GM12878 (cell line): Measurements from ENCODE around the gene CRELD2. TPM values are rescaled to one million over a fixed set of nuclear protein-coding genes. Genes with fewer than 3 reads are reported as not detected.

Experiments used
- ATAC-seq: fragments of 200-7000 bp; cut with Tn5 transposase; 3 replicates; pipeline ENCODE4 v1.9.1; 2020; ENCODE audit warnings: mild to moderate bottlenecking, moderate library complexity
- BruUV-seq: library from RNA; stranded (reverse); fragments of 400-500 nt; replicated peaks from 2 replicates; lab custom pipeline; 2021; lab: Mats Ljungman, UMichigan
- CTCF ChIA-PET: fragments of 300-600 bp; sonication (Branson Sonifier 250); formaldehyde crosslinking; extraction: SDS; loops from one replicate; lab custom pipeline; 2021; ENCODE audit warnings: inconsistent platforms; lab: Yijun Ruan, JAX
- POLR2A ChIA-PET: fragments of 350-600 bp; formaldehyde crosslinking; extraction: SDS; loops from one replicate; lab custom pipeline; 2021; ENCODE audit warnings: inconsistent platforms; lab: Charles Lee
- RAD21 ChIA-PET: fragments of 300-600 bp; sonication (Branson Sonifier 250); formaldehyde crosslinking; loops from one replicate; lab custom pipeline; 2023; ENCODE audit warnings: antibody characterized with exemption; ENCODE audit not compliant: unreplicated experiment; lab: Charles Lee
- SMC1A ChIA-PET: fragments of 300-600 bp; sonication (Branson Sonifier 250); formaldehyde crosslinking; loops from one replicate; lab custom pipeline; 2023; ENCODE audit not compliant: unreplicated experiment, uncharacterized antibody; lab: Charles Lee
- DNase-seq: peaks from one replicate; pipeline ENCODE4 v3.0.0-alpha.2; 2011; ENCODE audit warnings: low read depth, low spot score
- FAIRE-seq: peaks from 3 replicates; lab custom pipeline; 2011; peaks lifted over from hg19 to GRCh38; lab: Jason Lieb, UNC
- H2AFZ ChIP-seq: 2 replicates; pipeline ENCODE4 v1.6.0; 2011; ENCODE audit warnings: low read depth, low read length, control low read depth; ENCODE audit not compliant: control insufficient read depth
- H3K27ac ChIP-seq: 2 replicates; pipeline ENCODE4 v1.5.1; 2011; ENCODE audit warnings: control low read depth; ENCODE audit not compliant: control insufficient read depth, insufficient read depth
- H3K27me3 ChIP-seq, 2 experiments: replicated peaks in 1 of 2; 2 replicates each; pipeline versions ENCODE4 v1.6.0 to v1.6.1; 2011; ENCODE audit warnings: low read length in 1 of 2; ENCODE audit not compliant: control insufficient read depth in 2 of 2, insufficient read depth in 2 of 2
- H3K36me3 ChIP-seq, 2 experiments: 2 replicates each; pipeline ENCODE4 v1.5.1; 2011; ENCODE audit warnings: low read length in 1 of 2; ENCODE audit not compliant: control insufficient read depth in 2 of 2, insufficient read depth in 2 of 2
- H3K4me1 ChIP-seq: 2 replicates; pipeline ENCODE4 v1.6.1; 2011; ENCODE audit warnings: mild to moderate bottlenecking, low read length, moderate library complexity, mixed read lengths; ENCODE audit not compliant: control insufficient read depth, insufficient read depth
- H3K4me2 ChIP-seq: 2 replicates; pipeline ENCODE4 v1.6.0; 2011; ENCODE audit warnings: control low read depth; ENCODE audit not compliant: control insufficient read depth, insufficient read depth
- H3K4me3 ChIP-seq: fragments of 200-600 bp; sonication (generic); 2 replicates; pipeline ENCODE4 v1.5.1; 2016
- H3K79me2 ChIP-seq: 2 replicates; pipeline ENCODE4 v1.6.0; 2011; ENCODE audit warnings: low read length; ENCODE audit not compliant: control insufficient read depth, insufficient read depth
- H3K9ac ChIP-seq: 2 replicates; pipeline ENCODE4 v1.8.0; 2011; ENCODE audit warnings: low read length, control low read depth, mixed read lengths; ENCODE audit not compliant: control insufficient read depth, insufficient read depth
- H3K9me3 ChIP-seq: replicated peaks from 3 replicates; pipeline ENCODE4 v1.5.1; 2011; ENCODE audit warnings: mild to moderate bottlenecking, low read length; ENCODE audit not compliant: control insufficient read depth, insufficient read depth
- H4K20me1 ChIP-seq: 2 replicates; pipeline ENCODE4 v1.6.0; 2011; ENCODE audit not compliant: control insufficient read depth, insufficient read depth
- ASH2L ChIP-seq: fragments of 300-600, 200-600 bp; sonication (generic); IDR thresholded peaks from 2 replicates; pipeline ENCODE4 v1.6.1; 2017; ENCODE audit warnings: low read depth, mild to moderate bottlenecking, borderline replicate concordance
- BHLHE40 ChIP-seq, 2 experiments: fragments of 450-650 bp in 1 of 2; IDR thresholded peaks; 2 replicates each; pipeline ENCODE4 v1.6.1; 2011 to 2017; ENCODE audit warnings: low read depth in 2 of 2, borderline replicate concordance in 1 of 2, improper control_type of control experiment in 1 of 2, low read length in 1 of 2, mild to moderate bottlenecking in 1 of 2
- NR2C2 ChIP-seq: IDR thresholded peaks from 2 replicates; pipeline ENCODE4 v1.6.1; 2011; ENCODE audit warnings: borderline replicate concordance, low read depth; ENCODE audit not compliant: control insufficient read depth, insufficient read length
- NRF1 ChIP-seq: conservative IDR thresholded peaks from 2 replicates; pipeline ENCODE4 v1.6.1; 2011; ENCODE audit warnings: mild to moderate bottlenecking, low read depth, low read length, improper control_type of control experiment
- TBL1XR1 ChIP-seq: IDR thresholded peaks from 2 replicates; pipeline ENCODE4 v1.6.1; 2012; ENCODE audit warnings: low read depth, low read length, improper control_type of control experiment
- YBX1 ChIP-seq: fragments of 450-650 bp; IDR thresholded peaks from 2 replicates; pipeline ENCODE4 v1.6.1; 2016; ENCODE audit warnings: antibody characterized with exemption
- WGBS: methylation state at CpG from one replicate; pipeline ENCODE4 v1.1.6; 2016; ENCODE audit warnings: low lambda C conversion rate; ENCODE audit not compliant: insufficient replicate concordance, insufficient coverage; ENCODE audit errors: missing lambda C conversion rate; 5-methylcytosine and 5-hydroxymethylcytosine counted together
- in situ Hi-C: fragments of 300-500 bp; cut with MboI; formaldehyde crosslinking; loops from 9 replicates; pipeline ENCODE4 v1.14.3; 2018; ENCODE audit warnings: mixed read lengths
- intact Hi-C: fragments of 100-400 bp; cut with micrococcal nuclease; formaldehyde crosslinking; loops from one replicate; pipeline ENCODE4 v1.14.2; 2022; ENCODE audit not compliant: unreplicated experiment
- polyA plus RNA-seq, 11 experiments: library from polyadenylated mRNA; depleted of rRNA in 4 of 11; unstranded in 6 of 11; stranded (reverse) in 5 of 11; fragments of >200 nt; fragmentation: Nextera tagmentation in 4 of 11; fragmentation: Illumina TruSeq in 1 of 11; extraction: Ambion mirVana in 4 of 11; extraction: Trizol in 1 of 11; gene quantifications; 1 replicate in 1 of 11; 2 replicates in 10 of 11; pipeline versions ENCODE4 v1.2.1 to v1.2.3, GENCODE V29; 2011 to 2016; ENCODE audit warnings: inconsistent platforms in 2 of 11, missing spikeins in 2 of 11, low read depth in 1 of 11
- total RNA-seq, 4 experiments: library from RNA; depleted of rRNA in 3 of 4; stranded (reverse); fragments of >200 nt in 3 of 4; fragmentation: Illumina TruSeq in 1 of 4; extraction: Trizol in 1 of 4; gene quantifications; 2 replicates each; pipeline versions ENCODE4 v1.2.1 to v1.2.3, GENCODE V29; 2013 to 2021
- TF ChIP-seq, protein P1 (sequence below), 3 experiments: IDR thresholded peaks in 2 of 3; conservative IDR thresholded peaks in 1 of 3; 2 replicates each; pipeline ENCODE4 v1.5.1; 2011; ENCODE audit warnings: low read depth in 3 of 3, low read length in 3 of 3, mild to moderate bottlenecking in 3 of 3, control low read depth in 2 of 3, moderate library complexity in 2 of 3, inconsistent platforms in 1 of 3, mixed read lengths in 1 of 3; ENCODE audit not compliant: control insufficient read depth in 2 of 3, insufficient read depth in 1 of 3; ENCODE audit errors: extremely low read depth in 1 of 3
- TF ChIP-seq, protein P2 (sequence below): fragments of 450-650 bp; formaldehyde crosslinking; IDR thresholded peaks from 2 replicates; pipeline ENCODE4 v1.4.0; 2020; ENCODE audit warnings: mild to moderate bottlenecking, moderate library complexity

The CRELD2 gene
- total and polyA plus RNA-seq, 10 of the 15 experiments (the other 5 are each of a cell fraction or from before 2014, with no cell fraction given), result 9.4 to 111 (median 25.9) TPM

DNA sequence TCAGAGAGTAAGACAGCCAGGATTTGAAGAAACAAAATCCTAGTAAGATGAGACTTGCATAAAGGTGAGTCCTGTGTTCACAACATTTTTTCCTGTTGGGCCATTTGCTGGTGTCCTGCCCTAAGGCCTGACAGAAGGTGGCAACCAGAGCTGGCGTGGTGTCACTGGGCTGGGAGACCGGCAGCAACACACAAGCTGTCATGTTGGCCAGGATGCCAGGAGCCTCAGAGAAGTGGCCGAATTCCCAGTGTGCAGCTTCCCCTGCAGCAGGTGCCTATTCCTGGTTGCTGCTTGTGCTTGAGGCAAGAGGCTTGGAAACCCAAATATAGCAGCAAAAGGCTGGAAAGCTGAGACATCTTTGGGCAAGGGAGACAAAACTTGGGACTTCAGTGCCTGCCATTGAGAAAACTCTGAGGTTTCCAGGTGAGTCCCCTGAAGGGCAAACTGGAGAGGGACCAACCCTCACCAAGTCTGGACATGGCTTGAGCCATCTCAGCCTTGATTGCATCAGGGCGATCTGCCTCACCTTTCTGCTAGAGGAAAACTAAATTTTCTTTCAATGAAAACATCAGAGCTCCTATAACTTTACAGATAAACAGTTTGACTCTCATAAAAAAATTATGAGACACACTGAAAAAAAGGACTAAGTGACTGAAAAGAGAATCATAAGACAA, 26.1 kb upstream of the CRELD2 start:
- H2AFZ ChIP-seq, result no peak overlapping the region
- SMC1A ChIA-PET, result interaction anchor here (1.0 kb wide), 1 partner anchor 21 kb away, joined by 3 read pairs; no protein-coding TSS in a partner anchor
- H3K4me2 ChIP-seq, result no peak overlapping the region
- FAIRE-seq, result no peak
- DNase-seq, result no peak
- TF ChIP-seq NR2C2 (no peak), BHLHE40 (IDR thresholded peaks at IDR 0.05; ENCODE audit: borderline replicate concordance in 1 of 2, low read depth in 2 of 2, low read length in 1 of 2) (no peak)
- BruUV-seq, result no TSS peak
- CTCF ChIA-PET, result no interaction called here
- no peak overlapping the region for H3K27ac ChIP-seq
- RAD21 ChIA-PET, result no interaction called here
- no peak overlapping the region for H3K4me3 ChIP-seq
- POLR2A ChIA-PET, result no interaction called here
- intact Hi-C loops (no loop called here), in situ Hi-C loops (no loop called here)
- no peaks in the 10 kb centered on the region for H4K20me1 ChIP-seq
- 98% methylated on average over 4 of the region's 4 CpGs for WGBS
- no peaks in the 10 kb centered on the region for H3K4me1 ChIP-seq
- peaks cover 2% of the 10 kb centered on the region; the same call in 1 of the 3 replicates for H3K9me3 ChIP-seq
- no peaks in the 10 kb centered on the region for H3K27me3 ChIP-seq
- no peak for ATAC-seq
- no peaks in the 10 kb centered on the region for H3K79me2 ChIP-seq
- H3K9ac ChIP-seq, result no peak overlapping the region
- peaks cover 9 to 30% of the 10 kb centered on the region in 2 experiments for H3K36me3 ChIP-seq

DNA sequence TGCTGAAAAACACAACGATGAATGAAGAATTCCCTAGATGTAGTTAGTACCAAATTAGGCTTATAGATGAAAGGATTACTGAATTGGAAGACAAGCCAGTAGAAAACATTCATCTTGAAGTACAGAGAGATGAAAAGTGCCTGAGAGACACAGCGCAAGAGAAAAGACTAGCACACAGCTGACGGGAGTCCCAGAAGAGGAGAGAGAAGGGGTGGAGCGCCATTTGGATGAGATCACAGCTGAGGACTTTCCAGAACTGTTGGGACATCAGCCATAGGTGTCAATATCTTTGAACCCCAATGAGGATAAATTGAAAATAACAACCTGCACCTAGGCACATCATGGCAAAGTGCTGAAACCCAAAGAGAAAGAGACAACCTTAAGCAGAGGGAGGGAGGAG, 25.4 kb upstream of the CRELD2 start:
- ChIA-PET POLR2A (no interaction called here), CTCF (no interaction called here), RAD21 (no interaction called here), SMC1A (interaction anchor here (1.0 kb wide), 1 partner anchor 22 kb away, joined by 3 read pairs; no protein-coding TSS in a partner anchor)
- Histone ChIP-seq H3K4me3 (no peak overlapping the region), H3K27me3 (no peaks in the 10 kb centered on the region), H3K9ac (no peak overlapping the region), H3K9me3 (peaks cover 2% of the 10 kb centered on the region; the same call in 1 of the 3 replicates), H3K4me1 (no peaks in the 10 kb centered on the region), H3K79me2 (no peaks in the 10 kb centered on the region), H3K36me3 (peaks cover 7 to 26% of the 10 kb centered on the region in 2 experiments), H3K27ac (no peak overlapping the region), H2AFZ (no peak overlapping the region), H4K20me1 (no peaks in the 10 kb centered on the region), H3K4me2 (no peak overlapping the region)
- WGBS, result 82% methylated on average over 4 of the region's 4 CpGs
- no peak for ATAC-seq
- intact Hi-C loops, result no loop called here
- no TSS peak for BruUV-seq
- no peak for DNase-seq
- in situ Hi-C loops, result no loop called here
- FAIRE-seq, result no peak
- TF ChIP-seq TBL1XR1, result no peak
- TF ChIP-seq, protein P1, sequence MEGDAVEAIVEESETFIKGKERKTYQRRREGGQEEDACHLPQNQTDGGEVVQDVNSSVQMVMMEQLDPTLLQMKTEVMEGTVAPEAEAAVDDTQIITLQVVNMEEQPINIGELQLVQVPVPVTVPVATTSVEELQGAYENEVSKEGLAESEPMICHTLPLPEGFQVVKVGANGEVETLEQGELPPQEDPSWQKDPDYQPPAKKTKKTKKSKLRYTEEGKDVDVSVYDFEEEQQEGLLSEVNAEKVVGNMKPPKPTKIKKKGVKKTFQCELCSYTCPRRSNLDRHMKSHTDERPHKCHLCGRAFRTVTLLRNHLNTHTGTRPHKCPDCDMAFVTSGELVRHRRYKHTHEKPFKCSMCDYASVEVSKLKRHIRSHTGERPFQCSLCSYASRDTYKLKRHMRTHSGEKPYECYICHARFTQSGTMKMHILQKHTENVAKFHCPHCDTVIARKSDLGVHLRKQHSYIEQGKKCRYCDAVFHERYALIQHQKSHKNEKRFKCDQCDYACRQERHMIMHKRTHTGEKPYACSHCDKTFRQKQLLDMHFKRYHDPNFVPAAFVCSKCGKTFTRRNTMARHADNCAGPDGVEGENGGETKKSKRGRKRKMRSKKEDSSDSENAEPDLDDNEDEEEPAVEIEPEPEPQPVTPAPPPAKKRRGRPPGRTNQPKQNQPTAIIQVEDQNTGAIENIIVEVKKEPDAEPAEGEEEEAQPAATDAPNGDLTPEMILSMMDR (IDR thresholded peaks at IDR 0.05 in 2 of 3, conservative IDR thresholded peaks at IDR 0.05 in 1 of 3; ENCODE audit: control insufficient read depth in 2 of 3, extremely low read depth in 1 of 3, insufficient read depth in 1 of 3, low read depth in 3 of 3, low read length in 3 of 3), result no peak
- TF ChIP-seq YBX1, result no peak
- TF ChIP-seq NRF1, result no peak
- TF ChIP-seq ASH2L, result no peak
- TF ChIP-seq, protein P2, sequence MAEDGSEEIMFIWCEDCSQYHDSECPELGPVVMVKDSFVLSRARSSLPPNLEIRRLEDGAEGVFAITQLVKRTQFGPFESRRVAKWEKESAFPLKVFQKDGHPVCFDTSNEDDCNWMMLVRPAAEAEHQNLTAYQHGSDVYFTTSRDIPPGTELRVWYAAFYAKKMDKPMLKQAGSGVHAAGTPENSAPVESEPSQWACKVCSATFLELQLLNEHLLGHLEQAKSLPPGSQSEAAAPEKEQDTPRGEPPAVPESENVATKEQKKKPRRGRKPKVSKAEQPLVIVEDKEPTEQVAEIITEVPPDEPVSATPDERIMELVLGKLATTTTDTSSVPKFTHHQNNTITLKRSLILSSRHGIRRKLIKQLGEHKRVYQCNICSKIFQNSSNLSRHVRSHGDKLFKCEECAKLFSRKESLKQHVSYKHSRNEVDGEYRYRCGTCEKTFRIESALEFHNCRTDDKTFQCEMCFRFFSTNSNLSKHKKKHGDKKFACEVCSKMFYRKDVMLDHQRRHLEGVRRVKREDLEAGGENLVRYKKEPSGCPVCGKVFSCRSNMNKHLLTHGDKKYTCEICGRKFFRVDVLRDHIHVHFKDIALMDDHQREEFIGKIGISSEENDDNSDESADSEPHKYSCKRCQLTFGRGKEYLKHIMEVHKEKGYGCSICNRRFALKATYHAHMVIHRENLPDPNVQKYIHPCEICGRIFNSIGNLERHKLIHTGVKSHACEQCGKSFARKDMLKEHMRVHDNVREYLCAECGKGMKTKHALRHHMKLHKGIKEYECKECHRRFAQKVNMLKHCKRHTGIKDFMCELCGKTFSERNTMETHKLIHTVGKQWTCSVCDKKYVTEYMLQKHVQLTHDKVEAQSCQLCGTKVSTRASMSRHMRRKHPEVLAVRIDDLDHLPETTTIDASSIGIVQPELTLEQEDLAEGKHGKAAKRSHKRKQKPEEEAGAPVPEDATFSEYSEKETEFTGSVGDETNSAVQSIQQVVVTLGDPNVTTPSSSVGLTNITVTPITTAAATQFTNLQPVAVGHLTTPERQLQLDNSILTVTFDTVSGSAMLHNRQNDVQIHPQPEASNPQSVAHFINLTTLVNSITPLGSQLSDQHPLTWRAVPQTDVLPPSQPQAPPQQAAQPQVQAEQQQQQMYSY (CRISPR knock-in tag), result no peak
